HG02610 (cell line): ENCODE measurements around the gene UPK3BL1.
A peak's percentile ranks its signal among the peaks of the same experiment; 100 is the strongest.

Experiments used
- ATAC-seq: cut with Tn5 transposase; IDR thresholded peaks from one replicate; pipeline ENCODE4 v1.9.1; 2021; ENCODE audit warnings: mild to moderate bottlenecking, moderate library complexity; ENCODE audit not compliant: unreplicated experiment

Gene UPK3BL1

GRCh38 chr7:102589857-102590256 is 52.7 kb downstream of the UPK3BL1 start:
- ATAC-seq = peak; percentile 41
